Activated CD4-positive, alpha-beta memory T cell treated with anti-CD3 and anti-CD28 coated beads, Interleukin-2, amount 10 ng/mL, durations not matched to agents 7 days and 5 days (primary cell): ENCODE measurements around the gene CD300LB. TPM values are rescaled to one million over a fixed set of nuclear protein-coding genes. Genes with fewer than 3 reads are reported as not detected.

Source experiments
- CTCF ChIA-PET: fragments of 350-600 bp; sonication (Branson Sonifier 250); formaldehyde crosslinking; loops from one replicate; lab custom pipeline; 2021; ENCODE audit warnings: antibody characterized with exemption, inconsistent platforms; lab: Charles Lee
- POLR2A ChIA-PET: fragments of 350-600 bp; sonication (Branson Sonifier 250); formaldehyde crosslinking; loops from one replicate; lab custom pipeline; 2021; ENCODE audit warnings: antibody characterized with exemption; lab: Charles Lee
- DNase-seq: peaks from one replicate; pipeline ENCODE4 v3.0.0-alpha.2; 2020
- H3K27ac Mint-ChIP-seq: one replicate; pipeline ENCODE4 v1.8.0; 2021; ENCODE audit warnings: mild to moderate bottlenecking, mixed read lengths
- H3K27me3 Mint-ChIP-seq: one replicate; pipeline ENCODE4 v1.8.0; 2021; ENCODE audit warnings: mixed read lengths
- H3K36me3 Mint-ChIP-seq: one replicate; pipeline ENCODE4 v1.8.0; 2021; ENCODE audit warnings: low read depth, mixed read lengths
- H3K4me1 Mint-ChIP-seq: one replicate; pipeline ENCODE4 v1.8.0; 2021; ENCODE audit warnings: mixed read lengths
- H3K4me3 Mint-ChIP-seq: one replicate; pipeline ENCODE4 v1.8.0; 2021; ENCODE audit warnings: mild to moderate bottlenecking, mixed read lengths
- H3K9me3 Mint-ChIP-seq: one replicate; pipeline ENCODE4 v1.8.0; 2021; ENCODE audit warnings: mixed read lengths
- total RNA-seq, 2 experiments: library from RNA; stranded (reverse); gene quantifications; one replicate each; pipeline ENCODE4 v1.2.3, GENCODE V29; 2021

The CD300LB gene
- total RNA-seq, 2 experiments from 2014 or later = not detected

DNA sequence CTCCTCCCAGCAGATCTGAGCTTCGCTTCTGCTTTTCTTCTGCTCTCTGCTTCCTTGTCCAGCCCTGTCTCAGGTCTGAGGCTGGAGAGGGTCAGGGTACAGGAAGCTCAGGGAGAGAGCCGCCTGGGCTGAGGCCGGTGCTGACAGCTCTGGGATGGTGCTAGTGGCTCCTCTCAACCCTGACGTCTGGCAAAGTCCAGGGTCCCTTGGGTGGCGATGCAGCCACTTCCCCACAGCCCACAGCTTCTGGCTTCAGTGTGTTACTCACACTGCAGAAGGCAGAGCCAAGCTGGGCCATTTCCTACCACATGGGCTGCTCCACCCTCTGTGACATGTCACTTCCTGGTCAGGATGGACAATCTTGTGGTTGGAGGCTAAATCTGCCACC is 14.6 kb upstream of the CD300LB start, which contains the start of gene CD300C:
Gene CD300C (minus strand): TSS at position 273 of the 388 bp plus-strand sequence. CDS start 333 bp downstream, outside the sequence.
- no peaks in the 10 kb centered on the region for H3K9me3 Mint-ChIP-seq
- H3K4me1 Mint-ChIP-seq = peaks cover 54% of the 10 kb centered on the region
- ChIA-PET POLR2A (interaction anchor here (0.6 to 0.8 kb wide), 2 partner anchors 15 to 225 kb away, joined by 3 read pairs; partner anchors contain the start of gene CD300LB), CTCF (interaction anchor here (0.6 to 1.2 kb wide), 3 partner anchors 112 to 178 kb away, joined by 3 read pairs; no protein-coding TSS in a partner anchor)
- H3K36me3 Mint-ChIP-seq = no peaks in the 10 kb centered on the region
- peak; percentile 60 for DNase-seq
- peaks cover 13% of the 10 kb centered on the region for H3K27me3 Mint-ChIP-seq
- H3K4me3 Mint-ChIP-seq = peak within 1 kb of the TSS; percentile 57
- peak within 1 kb of the TSS; percentile 83 for H3K27ac Mint-ChIP-seq

DNA sequence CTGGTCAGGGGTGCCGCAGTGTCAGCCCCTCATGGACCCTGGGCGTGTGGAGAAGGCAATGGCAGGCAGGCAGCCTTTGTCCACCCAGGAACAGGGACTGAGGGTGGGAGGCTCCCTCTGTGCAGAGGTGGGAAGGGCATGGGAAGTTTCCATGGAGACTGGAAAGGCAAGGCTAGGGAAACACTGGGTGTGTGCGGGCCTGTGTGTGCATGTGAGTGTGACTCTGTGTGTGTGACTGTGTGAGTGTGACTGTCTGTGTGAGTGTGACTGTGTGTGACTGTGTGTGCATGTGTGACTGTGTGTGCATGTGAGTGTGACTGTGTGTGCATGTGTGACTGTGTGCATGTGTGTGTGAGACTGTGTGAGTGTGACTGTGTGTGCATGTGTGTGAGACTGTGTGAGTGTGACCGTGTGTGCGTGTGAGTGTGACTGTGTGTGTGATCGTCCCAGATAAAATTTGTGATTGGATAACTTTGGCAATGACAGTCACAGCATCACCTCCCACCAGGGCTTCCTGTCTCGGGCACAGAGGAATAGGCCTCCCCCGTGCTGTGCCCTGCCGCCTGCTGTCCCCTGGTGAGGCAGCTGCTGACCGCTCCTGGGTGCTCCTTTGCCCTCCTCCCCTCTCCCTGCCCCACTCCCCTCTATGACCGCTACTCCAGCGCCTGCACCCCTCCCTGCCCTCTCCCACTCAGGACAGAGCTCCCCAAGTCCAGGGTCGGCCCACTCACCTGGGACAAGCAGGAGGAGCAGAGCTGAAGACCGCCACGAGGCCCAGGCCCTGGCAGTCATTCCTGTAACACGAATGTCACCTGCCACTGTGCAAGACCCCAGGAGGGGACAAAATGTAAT is 13.9 kb upstream of the CD300LB start:
- Mint-ChIP-seq H3K27ac (peak overlapping the region; percentile 71), H3K27me3 (peaks cover 15% of the 10 kb centered on the region), H3K36me3 (no peaks in the 10 kb centered on the region), H3K4me3 (peak overlapping the region; percentile 57), H3K9me3 (no peaks in the 10 kb centered on the region), H3K4me1 (peaks cover 53% of the 10 kb centered on the region)
- CTCF ChIA-PET = interaction anchor here (0.6 to 1.2 kb wide), 3 partner anchors 112 to 177 kb away, joined by 3 read pairs; no protein-coding TSS in a partner anchor
- no peak for DNase-seq
- POLR2A ChIA-PET = interaction anchor here (0.8 kb wide), 1 partner anchor 14 kb away, joined by 3 read pairs; the partner anchor contains the start of gene CD300LB

DNA sequence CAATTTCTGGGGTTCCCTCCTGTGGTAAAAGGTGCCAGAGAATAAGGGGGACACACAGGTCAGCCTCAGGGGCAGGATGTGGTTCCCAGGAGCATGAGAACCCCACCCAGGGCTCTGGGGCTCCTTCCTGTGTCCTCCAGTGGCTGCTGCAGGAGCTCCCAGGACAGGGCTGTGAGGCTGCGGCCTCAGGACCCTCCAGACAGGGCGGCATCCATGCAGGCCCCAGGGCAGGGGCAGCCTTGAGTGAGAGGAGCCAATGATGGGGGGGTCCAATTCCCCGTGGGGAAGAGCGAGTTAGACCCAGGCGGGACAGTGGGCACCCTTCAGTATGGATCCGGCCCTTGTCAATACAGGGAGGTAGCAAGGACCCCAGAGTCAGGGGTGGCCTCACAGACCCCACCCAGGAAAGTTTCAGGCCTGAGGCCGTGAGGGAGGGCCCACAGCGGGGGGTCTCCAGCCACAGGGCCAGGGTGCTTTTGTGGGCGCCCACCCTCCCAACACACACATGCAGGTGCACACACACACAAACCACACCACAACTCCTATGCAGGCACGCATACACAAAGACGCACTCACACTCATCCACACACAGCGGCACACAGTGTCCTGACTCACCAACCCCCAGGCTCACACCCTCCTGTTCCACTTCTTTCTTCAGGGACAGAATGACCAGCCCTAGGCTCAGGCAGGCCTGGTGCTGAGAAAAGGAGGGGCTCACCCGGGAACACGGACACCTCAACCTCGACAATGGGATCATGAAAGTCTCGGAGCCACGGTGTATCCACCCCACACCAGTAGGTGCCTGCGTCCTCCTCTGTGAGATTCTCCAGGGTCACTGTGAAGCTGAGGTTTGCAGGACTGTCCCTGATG is 12.9 kb upstream of the CD300LB start:
- Mint-ChIP-seq H3K4me1 (peaks cover 51% of the 10 kb centered on the region), H3K27me3 (peaks cover 17% of the 10 kb centered on the region), H3K9me3 (no peaks in the 10 kb centered on the region), H3K36me3 (no peaks in the 10 kb centered on the region), H3K4me3 (no peak overlapping the region), H3K27ac (no peak overlapping the region)
- DNase-seq = no peak
- ChIA-PET POLR2A (no interaction called here), CTCF (no interaction called here)

DNA sequence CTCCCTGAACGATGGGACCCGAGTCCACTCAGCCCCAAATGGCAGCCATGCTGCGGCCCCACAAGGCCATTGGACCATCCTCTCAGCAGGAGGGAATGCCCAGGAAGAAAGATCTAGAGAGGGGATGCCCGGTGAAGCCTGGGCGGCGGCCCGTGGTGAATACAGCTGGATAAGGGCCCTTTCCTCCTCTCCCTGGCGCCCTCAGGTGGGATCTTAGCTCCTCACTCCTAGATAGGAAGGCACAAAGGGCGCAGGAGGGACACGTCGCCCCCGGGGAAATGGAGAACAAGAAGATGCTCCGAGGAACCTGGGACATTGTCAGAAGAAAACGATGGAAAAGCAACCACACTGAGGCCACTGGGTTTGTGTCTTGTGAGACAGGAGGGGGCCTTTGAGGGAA is 12.1 kb upstream of the CD300LB start:
- POLR2A ChIA-PET = no interaction called here
- H3K36me3 Mint-ChIP-seq = no peaks in the 10 kb centered on the region
- DNase-seq = no peak
- H3K9me3 Mint-ChIP-seq = no peaks in the 10 kb centered on the region
- peaks cover 44% of the 10 kb centered on the region for H3K4me1 Mint-ChIP-seq
- CTCF ChIA-PET = no interaction called here
- peaks cover 15% of the 10 kb centered on the region for H3K27me3 Mint-ChIP-seq
- H3K27ac Mint-ChIP-seq = no peak overlapping the region
- no peak overlapping the region for H3K4me3 Mint-ChIP-seq

DNA sequence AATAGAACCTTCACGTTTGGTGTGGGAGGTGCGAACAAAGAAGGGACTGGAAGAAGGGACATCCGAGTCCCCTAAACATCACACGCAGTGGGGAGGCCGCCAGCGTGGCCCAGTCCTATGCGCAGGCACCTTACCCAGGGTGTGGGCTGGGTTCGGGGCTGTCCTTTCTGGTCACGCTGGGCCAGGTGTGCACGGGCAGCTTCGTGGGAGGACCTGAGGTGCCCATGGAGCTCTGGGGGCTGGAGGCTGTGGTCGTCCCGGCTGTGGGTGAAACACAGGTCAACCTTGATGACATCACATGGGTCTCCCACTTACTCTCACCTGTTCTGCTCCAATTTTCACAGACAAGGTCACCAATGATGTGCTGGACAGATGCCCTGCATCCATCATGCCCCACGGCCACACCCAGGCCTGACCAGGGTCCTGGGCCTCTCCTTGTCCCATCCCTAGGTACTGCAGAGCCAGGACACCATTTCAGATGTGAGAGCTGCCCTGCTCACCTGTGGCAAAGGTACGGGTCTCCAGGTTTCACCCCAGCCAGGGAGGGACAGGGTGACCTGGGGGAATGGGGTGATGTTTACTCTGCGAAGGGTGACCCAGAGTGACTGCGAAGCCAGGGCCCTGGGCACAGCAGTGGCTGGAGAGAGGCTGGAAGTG is 11.6 kb upstream of the CD300LB start:
- Mint-ChIP-seq H3K4me1 (peaks cover 38% of the 10 kb centered on the region), H3K27ac (no peak overlapping the region), H3K4me3 (no peak overlapping the region), H3K36me3 (no peaks in the 10 kb centered on the region), H3K27me3 (peaks cover 19% of the 10 kb centered on the region), H3K9me3 (no peaks in the 10 kb centered on the region)
- ChIA-PET POLR2A (no interaction called here), CTCF (no interaction called here)
- no peak for DNase-seq

DNA sequence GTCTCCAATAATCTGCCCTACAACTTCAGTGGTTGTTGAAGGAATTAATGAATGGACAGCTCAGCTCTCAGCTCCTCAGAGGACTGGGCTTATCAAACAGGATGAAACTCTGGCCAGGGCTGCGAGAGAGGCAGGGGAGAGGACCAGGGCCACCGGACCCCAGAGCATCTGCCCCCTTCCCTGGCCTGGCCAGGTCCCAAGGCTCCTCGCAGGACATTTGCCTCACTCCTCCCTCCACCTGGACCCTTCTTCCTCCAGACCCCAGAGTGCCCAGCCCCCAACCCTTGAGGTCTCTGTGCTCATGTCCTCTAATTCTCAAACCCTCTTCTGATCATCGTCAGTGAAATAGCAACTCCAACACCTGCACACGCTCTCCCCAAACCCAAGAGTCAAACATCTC is 10.9 kb upstream of the CD300LB start:
- H3K36me3 Mint-ChIP-seq = no peaks in the 10 kb centered on the region
- peaks cover 31% of the 10 kb centered on the region for H3K4me1 Mint-ChIP-seq
- no peak for DNase-seq
- ChIA-PET POLR2A (no interaction called here), CTCF (no interaction called here)
- no peak overlapping the region for H3K27ac Mint-ChIP-seq
- H3K4me3 Mint-ChIP-seq = no peak overlapping the region
- H3K9me3 Mint-ChIP-seq = no peaks in the 10 kb centered on the region
- peaks cover 21% of the 10 kb centered on the region for H3K27me3 Mint-ChIP-seq

DNA sequence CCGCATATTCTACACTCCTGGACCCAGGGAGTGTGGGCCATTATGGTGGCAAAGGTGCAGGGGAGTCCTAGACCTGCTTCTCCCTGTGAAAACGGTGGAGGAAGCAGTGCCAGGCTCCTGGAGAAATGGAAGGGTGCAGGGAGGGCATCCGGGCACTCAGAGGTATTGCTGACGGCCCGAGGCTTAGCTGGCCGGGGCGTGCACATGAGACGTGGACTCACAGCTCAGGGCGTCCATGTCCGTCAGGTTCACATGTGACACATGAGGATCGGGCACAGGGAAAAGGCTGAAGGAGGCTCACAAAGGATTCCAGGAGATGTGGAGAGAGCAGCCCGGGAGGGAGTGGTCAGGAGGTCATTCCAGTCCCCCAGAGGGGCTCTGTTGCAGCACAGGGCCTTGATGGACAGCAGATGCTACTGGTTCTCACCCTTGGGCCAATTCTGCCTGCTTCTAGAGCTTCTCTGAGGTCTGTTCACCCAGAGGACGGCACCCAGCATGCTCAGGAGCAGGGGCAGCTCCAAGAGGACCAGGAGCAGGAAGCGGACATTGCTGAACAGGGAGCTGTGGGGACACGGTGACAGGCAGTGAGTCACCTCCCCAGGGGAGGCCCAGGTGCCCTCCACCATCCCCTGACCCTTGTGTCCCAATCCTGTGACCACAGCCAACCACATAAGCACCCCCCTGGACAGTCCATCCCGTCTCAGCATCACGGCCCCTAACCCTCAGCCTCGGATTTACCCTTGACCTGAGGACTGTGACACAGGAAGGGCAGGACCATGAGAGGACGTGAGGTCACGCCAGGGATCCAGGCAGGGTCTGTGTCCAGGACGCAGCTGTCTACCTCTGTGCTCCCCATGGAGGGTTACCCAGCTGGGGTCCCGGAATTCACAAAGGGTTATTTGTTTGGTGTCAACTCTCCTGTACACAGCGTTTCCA is 10.2 kb upstream of the CD300LB start:
- H3K4me1 Mint-ChIP-seq = peaks cover 24% of the 10 kb centered on the region
- H3K9me3 Mint-ChIP-seq = no peaks in the 10 kb centered on the region
- H3K36me3 Mint-ChIP-seq = no peaks in the 10 kb centered on the region
- no peak overlapping the region for H3K27ac Mint-ChIP-seq
- H3K27me3 Mint-ChIP-seq = peaks cover 28% of the 10 kb centered on the region
- no peak overlapping the region for H3K4me3 Mint-ChIP-seq
- POLR2A ChIA-PET = no interaction called here
- CTCF ChIA-PET = no interaction called here
- DNase-seq = no peak

DNA sequence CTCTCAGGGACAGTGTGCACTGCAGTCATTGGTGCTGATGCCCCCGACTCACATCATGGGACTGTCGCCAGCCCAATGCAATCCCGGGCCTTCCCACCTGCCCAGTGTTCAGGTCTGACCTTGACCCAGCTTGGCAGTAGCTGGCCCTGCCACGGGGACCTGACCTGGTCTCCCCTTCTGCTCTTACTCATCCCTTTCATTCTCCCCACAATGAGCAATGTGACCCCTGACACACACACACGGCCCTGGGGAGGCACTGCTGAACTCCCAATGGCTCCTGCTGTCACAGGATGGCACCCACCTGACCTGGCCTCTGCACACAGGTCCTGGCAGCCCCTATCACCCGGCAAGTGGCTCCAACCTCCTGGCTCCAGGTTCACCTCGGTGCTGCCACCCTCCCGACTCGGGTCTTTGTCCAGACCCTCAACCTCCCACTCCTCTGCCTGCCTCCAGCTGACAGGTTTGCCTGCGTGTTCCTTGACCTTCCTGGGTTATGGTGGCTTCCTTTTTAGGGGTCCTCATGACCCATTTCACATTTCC is 8.1 kb upstream of the CD300LB start:
- Mint-ChIP-seq H3K27ac (no peak overlapping the region), H3K36me3 (no peaks in the 10 kb centered on the region), H3K4me1 (peaks cover 5% of the 10 kb centered on the region), H3K27me3 (peaks cover 40% of the 10 kb centered on the region), H3K9me3 (no peaks in the 10 kb centered on the region), H3K4me3 (no peak overlapping the region)
- ChIA-PET POLR2A (no interaction called here), CTCF (no interaction called here)
- no peak for DNase-seq

DNA sequence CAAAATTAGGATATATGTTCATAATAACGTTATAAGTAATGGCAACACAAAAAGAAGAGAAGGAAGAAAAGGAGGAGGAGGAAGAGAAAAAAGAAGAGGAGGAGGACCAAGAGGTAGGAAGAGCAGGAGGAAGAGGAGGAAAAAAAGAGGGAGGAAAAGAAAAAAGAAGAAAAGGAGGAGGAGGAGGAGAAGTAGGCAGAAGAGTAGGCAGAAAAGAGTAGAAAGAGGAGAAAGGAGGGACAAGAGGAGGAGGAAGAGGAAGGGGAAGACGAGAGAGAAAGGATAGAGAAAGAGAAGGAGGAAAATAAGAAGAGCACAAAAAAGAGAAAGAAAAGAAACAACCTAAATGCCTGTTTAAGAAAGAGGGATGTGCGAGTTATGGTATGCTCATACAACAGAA is 5.6 kb upstream of the CD300LB start:
- ChIA-PET POLR2A (no interaction called here), CTCF (no interaction called here)
- DNase-seq = no peak
- Mint-ChIP-seq H3K4me1 (peaks cover 3% of the 10 kb centered on the region), H3K27ac (no peak overlapping the region), H3K36me3 (no peaks in the 10 kb centered on the region), H3K9me3 (no peaks in the 10 kb centered on the region), H3K4me3 (no peak overlapping the region), H3K27me3 (peaks cover 58% of the 10 kb centered on the region)

DNA sequence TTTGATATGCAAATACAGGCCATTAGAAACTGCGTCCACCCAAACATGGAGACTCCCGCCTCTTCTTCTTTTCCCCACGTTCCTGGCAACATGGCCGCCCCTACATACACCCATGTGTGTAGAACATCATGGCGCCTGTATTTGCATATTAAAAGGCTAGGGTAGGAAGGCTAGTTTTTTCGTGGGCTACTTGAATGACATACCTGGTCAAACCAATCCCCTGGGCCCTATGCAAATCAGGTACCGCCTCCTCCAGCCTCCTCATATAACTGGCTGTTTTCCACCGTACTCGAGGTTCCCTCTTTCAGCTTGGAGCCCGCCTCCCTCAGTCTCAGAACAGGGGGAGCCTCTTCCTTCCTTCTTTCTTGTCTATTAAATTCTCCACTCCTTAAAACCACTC is 840 bp upstream of the CD300LB start:
- Mint-ChIP-seq H3K27ac (no peak overlapping the region), H3K27me3 (peaks cover 78% of the 10 kb centered on the region), H3K36me3 (no peaks in the 10 kb centered on the region), H3K4me3 (no peak overlapping the region), H3K4me1 (peaks cover 3% of the 10 kb centered on the region), H3K9me3 (no peaks in the 10 kb centered on the region)
- DNase-seq = peak; percentile 9
- ChIA-PET POLR2A (no interaction called here), CTCF (interaction anchor here (1.1 to 2.7 kb wide), 3 partner anchors 71 to 152 kb away, joined by 5 to 7 read pairs (median 7); no protein-coding TSS in a partner anchor)

DNA sequence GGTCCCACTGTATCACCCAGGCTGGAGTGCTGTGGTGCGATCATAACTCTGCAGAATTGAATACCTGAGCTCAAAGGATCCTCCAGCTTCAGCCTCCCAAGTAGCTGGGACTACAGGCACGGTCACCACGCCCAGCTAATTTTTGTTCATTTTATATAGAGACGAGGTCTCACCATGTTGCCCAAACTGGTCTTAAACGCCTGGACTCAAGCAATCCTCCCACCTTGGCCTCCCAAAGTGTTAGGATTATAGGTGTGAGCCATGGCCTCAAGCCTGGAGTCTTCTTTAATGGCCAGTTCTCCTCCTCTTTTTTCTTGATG is 484 bp downstream of the CD300LB start:
- Mint-ChIP-seq H3K9me3 (no peaks in the 10 kb centered on the region), H3K27me3 (peaks cover 70% of the 10 kb centered on the region), H3K4me3 (no peak overlapping the region), H3K4me1 (peaks cover 3% of the 10 kb centered on the region), H3K27ac (no peak overlapping the region), H3K36me3 (no peaks in the 10 kb centered on the region)
- CTCF ChIA-PET = interaction anchor here (1.0 to 2.7 kb wide), 2 partner anchors 72 to 170 kb away, joined by 3 to 7 read pairs; no protein-coding TSS in a partner anchor
- POLR2A ChIA-PET = interaction anchor here (1.4 kb wide), 1 partner anchor 15 kb away, joined by 3 read pairs; the partner anchor contains the start of gene CD300C
- DNase-seq = peak; percentile 4
